HG02943 (cell line): Measurements from ENCODE around the gene DLX1.
A peak's percentile ranks its signal among the peaks of the same experiment; 100 is the strongest.
"Not testable (repeated sequence)": the region's sequence is repeated elsewhere in the genome, so short reads cannot be mapped to it uniquely, and the experiment has no call there.

Experiments
- ATAC-seq: cut with Tn5 transposase; IDR thresholded peaks from one replicate; pipeline ENCODE4 v1.9.1; 2021; ENCODE audit warnings: mild to moderate bottlenecking, low read depth, moderate library complexity; ENCODE audit not compliant: unreplicated experiment

DLX1 gene

GRCh38 chr2:172085460-172086159, at the start of gene DLX1:
TSS of gene DLX1 (plus strand) at chr2:172085507. CDS start at chr2:172085678, 171 bp downstream.
- peak; percentile 12 for ATAC-seq

- no peak for ATAC-seq
Observed at GRCh38 chr2:172038121-172038520, 47.2 kb upstream of the DLX1 start.

GRCh38 chr2:172038604-172039003, 46.7 kb upstream of the DLX1 start:
- ATAC-seq, result no peak

GRCh38 chr2:172039011-172039704, 46.1 kb upstream of the DLX1 start:
- no peak for ATAC-seq

GRCh38 chr2:172040311-172040710, 45.0 kb upstream of the DLX1 start:
- ATAC-seq, result no peak

GRCh38 chr2:172046080-172046678, 39.1 kb upstream of the DLX1 start:
- no peak for ATAC-seq

- ATAC-seq, result no peak
Observed at GRCh38 chr2:172046866-172047565, 38.3 kb upstream of the DLX1 start.

GRCh38 chr2:172047566-172048507, 37.5 kb upstream of the DLX1 start:
- ATAC-seq, result no peak

- ATAC-seq, result no peak
Observed at GRCh38 chr2:172048508-172049503, 36.5 kb upstream of the DLX1 start.

- ATAC-seq, result no peak
Observed at GRCh38 chr2:172049567-172050120, 35.7 kb upstream of the DLX1 start.

- ATAC-seq, result no peak
Observed at GRCh38 chr2:172050479-172051125, 34.7 kb upstream of the DLX1 start.

GRCh38 chr2:172052000-172052983, 33.0 kb upstream of the DLX1 start:
- ATAC-seq, result no peak

GRCh38 chr2:172053486-172053885, 31.8 kb upstream of the DLX1 start:
- ATAC-seq, result no peak

GRCh38 chr2:172056293-172056692, 29.0 kb upstream of the DLX1 start:
- no peak for ATAC-seq

- ATAC-seq, result no peak
Observed at GRCh38 chr2:172058660-172059059, 26.6 kb upstream of the DLX1 start.

GRCh38 chr2:172060118-172060517, 25.2 kb upstream of the DLX1 start:
- ATAC-seq, result not testable (repeated sequence)
